ENCODE data around the gene MTRF1.
"Not testable (repeated sequence)": the region's sequence is repeated elsewhere in the genome, so short reads cannot be mapped to it uniquely, and the experiment has no call there.

Gene MTRF1

GRCh38 chr13:41279156-41279555 is 15.8 kb upstream of the MTRF1 start:
- not testable (repeated sequence) for DNase-seq

- no peak for DNase-seq
Measured at GRCh38 chr13:41276824-41277223, 13.4 kb upstream of the MTRF1 start.

GRCh38 chr13:41274881-41275280 is 11.5 kb upstream of the MTRF1 start:
- no peak for DNase-seq

GRCh38 chr13:41273831-41274441 is 10.6 kb upstream of the MTRF1 start:
- DNase-seq: no peak

- peak; percentile 14 for DNase-seq
Measured at GRCh38 chr13:41271456-41272285, 8.3 kb upstream of the MTRF1 start.

- DNase-seq: no peak
Measured at GRCh38 chr13:41268764-41269163, 5.4 kb upstream of the MTRF1 start.

GRCh38 chr13:41267106-41267505 is 3.7 kb upstream of the MTRF1 start:
- no peak for DNase-seq

- DNase-seq: no peak
Measured at GRCh38 chr13:41259875-41260501, 3.4 kb downstream of the MTRF1 start.

GRCh38 chr13:41257535-41257934 is 5.8 kb downstream of the MTRF1 start:
- no peak for DNase-seq

GRCh38 chr13:41254902-41255301 is 8.5 kb downstream of the MTRF1 start:
- DNase-seq: no peak

- no peak for DNase-seq
Measured at GRCh38 chr13:41250993-41251392, 12.4 kb downstream of the MTRF1 start.

- DNase-seq: no peak
Measured at GRCh38 chr13:41246969-41247680, 16.3 kb downstream of the MTRF1 start.

GRCh38 chr13:41244556-41244955 is 18.8 kb downstream of the MTRF1 start:
- no peak for DNase-seq

GRCh38 chr13:41241626-41242025 is 21.8 kb downstream of the MTRF1 start:
- no peak for DNase-seq

- DNase-seq: no peak
Measured at GRCh38 chr13:41236369-41236768, 27.0 kb downstream of the MTRF1 start.

GRCh38 chr13:41232578-41233480 is 30.5 kb downstream of the MTRF1 start:
- no peak for DNase-seq

- DNase-seq: no peak
Measured at GRCh38 chr13:41231786-41232185, 31.6 kb downstream of the MTRF1 start.

GRCh38 chr13:41231025-41231677 is 32.2 kb downstream of the MTRF1 start:
- no peak for DNase-seq

- DNase-seq: no peak
Measured at GRCh38 chr13:41229356-41229755, 34.0 kb downstream of the MTRF1 start.

- no peak for DNase-seq
Measured at GRCh38 chr13:41224113-41225110, 39.0 kb downstream of the MTRF1 start.

Measured in CD4-positive, alpha-beta T cell treated with Interleukin-4 for 4 hours (primary cell).